SK-N-SH (cell line): ENCODE data around the gene INO80C. TPM values are rescaled to one million over a fixed set of nuclear protein-coding genes. Genes with fewer than 3 reads are reported as not detected.

Experiments
- CTCF ChIA-PET: fragments of 300-600, 350-600 bp; formaldehyde crosslinking; extraction: SDS; loops from one replicate; lab custom pipeline; 2021; lab: Yijun Ruan, JAX
- POLR2A ChIA-PET: fragments of 350-600 bp; sonication (Branson Sonifier 250); formaldehyde crosslinking; extraction: SDS; loops from one replicate; lab custom pipeline; 2020; ENCODE audit warnings: antibody characterized with exemption, inconsistent platforms; lab: Yijun Ruan, JAX
- DNase-seq: peaks from one replicate; pipeline ENCODE4 v3.0.0; 2012
- H2AFZ ChIP-seq: fragments of 200-600 bp; sonication (generic); 2 replicates; pipeline ENCODE4 v1.8.1; 2016; ENCODE audit warnings: antibody characterized with exemption, mild to moderate bottlenecking, low read depth
- H3F3A ChIP-seq: fragments of 200-600 bp; sonication (generic); replicated peaks from 2 replicates; pipeline ENCODE3; 2016; ENCODE audit warnings: antibody characterized with exemption, mild to moderate bottlenecking; ENCODE audit not compliant: insufficient read depth
- H3K27ac ChIP-seq, 2 experiments: fragments of 200-500 bp in 1 of 2; fragments of 200-600 bp in 1 of 2; sonication (Bioruptor generic) in 1 of 2; sonication (generic), shearing (Covaris generic) in 1 of 2; 2 replicates each; pipeline versions ENCODE4 v1.5.1 to v1.6.1; 2014 to 2016; ENCODE audit warnings: low read depth in 2 of 2, inconsistent platforms in 1 of 2, low read length in 1 of 2, mild to moderate bottlenecking in 1 of 2, mixed read lengths in 1 of 2
- H3K27me3 ChIP-seq: fragments of 200-600 bp; sonication (generic), shearing (Covaris generic); 2 replicates; pipeline ENCODE4 v1.6.1; 2016; ENCODE audit warnings: mixed run types; ENCODE audit not compliant: insufficient read depth
- H3K36me3 ChIP-seq, 2 experiments: fragments of 200-500 bp in 1 of 2; fragments of 200-600 bp in 1 of 2; sonication (Bioruptor generic) in 1 of 2; sonication (generic) in 1 of 2; replicated peaks in 1 of 2; 2 replicates each; pipeline versions ENCODE3 to v1.5.1; 2014 to 2016; ENCODE audit warnings: low read length in 1 of 2, mild to moderate bottlenecking in 1 of 2; ENCODE audit not compliant: insufficient read depth in 2 of 2, control insufficient read depth in 1 of 2
- H3K4me1 ChIP-seq, 2 experiments: fragments of 200-500 bp in 1 of 2; fragments of 200-600 bp in 1 of 2; sonication (Bioruptor generic) in 1 of 2; sonication (generic), shearing (Covaris generic) in 1 of 2; 2 replicates each; pipeline versions ENCODE4 v1.5.1 to v1.6.1; 2014 to 2016; ENCODE audit warnings: low read depth in 1 of 2, low read length in 1 of 2, mixed run types in 1 of 2; ENCODE audit not compliant: insufficient read depth in 2 of 2, control insufficient read depth in 1 of 2
- H3K4me2 ChIP-seq: fragments of 200-600 bp; sonication (generic), shearing (Covaris generic); 2 replicates; pipeline ENCODE4 v1.6.1; 2017; ENCODE audit warnings: mixed run types
- H3K4me3 ChIP-seq, 2 experiments: fragments of 200-500 bp in 1 of 2; fragments of 200-600 bp in 1 of 2; sonication (Bioruptor generic) in 1 of 2; sonication (generic), shearing (Covaris generic) in 1 of 2; 2 replicates each; pipeline versions ENCODE4 v1.5.1 to v1.8.1; 2014 to 2016; ENCODE audit warnings: low read depth in 2 of 2, inconsistent platforms in 1 of 2, low read length in 1 of 2, mild to moderate bottlenecking in 1 of 2, mixed read lengths in 1 of 2, moderate library complexity in 1 of 2
- H3K79me2 ChIP-seq: fragments of 200-600 bp; sonication (generic); 2 replicates; pipeline ENCODE4 v1.8.1; 2017; ENCODE audit warnings: mild to moderate bottlenecking; ENCODE audit not compliant: insufficient read depth
- H3K9ac ChIP-seq: fragments of 200-600 bp; sonication (generic); 2 replicates; pipeline ENCODE4 v1.6.1; 2017; ENCODE audit warnings: mixed run types
- H3K9me2 ChIP-seq: fragments of 200-600 bp; sonication (generic); 2 replicates; pipeline ENCODE4 v1.6.1; 2017; ENCODE audit warnings: mixed run types
- H3K9me3 ChIP-seq: fragments of 200-600 bp; sonication (generic); 2 replicates; pipeline ENCODE4 v1.6.1; 2017; ENCODE audit warnings: mixed run types, mild to moderate bottlenecking, moderate library complexity
- H4K20me1 ChIP-seq: fragments of 200-600 bp; sonication (generic); 2 replicates; pipeline ENCODE4 v1.6.1; 2017; ENCODE audit warnings: mild to moderate bottlenecking, mixed run types; ENCODE audit not compliant: insufficient read depth
- CHD2 ChIP-seq: fragments of 150-350 bp; IDR thresholded peaks from 2 replicates; pipeline ENCODE4 v1.6.1; 2018; ENCODE audit warnings: low read length; ENCODE audit not compliant: partially characterized antibody
- ELF1 ChIP-seq: IDR thresholded peaks from 2 replicates; pipeline ENCODE4 v1.4.0; 2012
- EP300 ChIP-seq, 2 experiments: IDR thresholded peaks; 2 replicates each; pipeline versions ENCODE4 v1.4.0 to v1.6.1; 2012; ENCODE audit warnings: borderline replicate concordance in 1 of 2, low read depth in 1 of 2, low read length in 1 of 2
- FOXJ3 ChIP-seq: sonication (generic); formaldehyde crosslinking; IDR thresholded peaks from 2 replicates; pipeline ENCODE4 v1.5.1; 2020; ENCODE audit warnings: mild to moderate bottlenecking, missing genetic modification reagents
- GABPA ChIP-seq: IDR thresholded peaks from 2 replicates; pipeline ENCODE4 v1.4.0; 2012; ENCODE audit warnings: low read depth, mild to moderate bottlenecking
- MXI1 ChIP-seq: IDR thresholded peaks from 2 replicates; pipeline ENCODE4 v1.6.1; 2012; ENCODE audit warnings: mild to moderate bottlenecking, low read depth, low read length, improper control_type of control experiment
- NFIC ChIP-seq: IDR thresholded peaks from 2 replicates; pipeline ENCODE4 v1.4.0; 2012; ENCODE audit warnings: borderline replicate concordance
- NRF1 ChIP-seq: IDR thresholded peaks from 2 replicates; pipeline ENCODE4 v1.6.1; 2012; ENCODE audit warnings: low read depth, mild to moderate bottlenecking, low read length
- POLR2AphosphoS5 ChIP-seq: IDR thresholded peaks from 2 replicates; pipeline ENCODE4 v1.6.1; 2012; ENCODE audit warnings: low read depth, low read length
- RAD21 ChIP-seq: IDR thresholded peaks from 2 replicates; pipeline ENCODE4 v1.6.1; 2012; ENCODE audit warnings: mild to moderate bottlenecking, low read length
- RCOR1 ChIP-seq: fragments of 150-350 bp; IDR thresholded peaks from 2 replicates; pipeline ENCODE4 v1.6.1; 2017; ENCODE audit warnings: antibody characterized with exemption, low read length
- SMC3 ChIP-seq: IDR thresholded peaks from 2 replicates; pipeline ENCODE4 v1.6.1; 2012; ENCODE audit warnings: low read depth, low read length, improper control_type of control experiment
- WGBS: methylation state at CpG from one replicate; pipeline ENCODE4 v1.1.6; 2017; ENCODE audit warnings: low lambda C conversion rate; 5-methylcytosine and 5-hydroxymethylcytosine counted together
- polyA plus RNA-seq, 3 experiments: library from polyadenylated mRNA; depleted of rRNA; stranded (reverse); fragments of >200 nt; gene quantifications; 2 replicates each; pipeline ENCODE4 v1.2.3, GENCODE V29; 2012
- TF ChIP-seq, protein P1 (sequence below): fragments of 150-350 bp; IDR thresholded peaks from 2 replicates; pipeline ENCODE4 v1.6.1; 2017; ENCODE audit warnings: antibody characterized with exemption, low read length, low read depth, borderline replicate concordance
- TF ChIP-seq, protein P2 (sequence below): fragments of 200-600 bp; sonication (generic); IDR thresholded peaks from 2 replicates; pipeline ENCODE4 v1.6.1; 2017; ENCODE audit warnings: antibody characterized with exemption, mild to moderate bottlenecking, moderate library complexity
- TF ChIP-seq, protein P3 (sequence below): IDR thresholded peaks from 2 replicates; pipeline ENCODE4 v1.4.0; 2012; ENCODE audit warnings: low read depth, borderline replicate concordance

The INO80C gene
- polyA plus RNA-seq, 1 of the 3 experiments (the other 2 are of a cell fraction), result 17.0 TPM

DNA sequence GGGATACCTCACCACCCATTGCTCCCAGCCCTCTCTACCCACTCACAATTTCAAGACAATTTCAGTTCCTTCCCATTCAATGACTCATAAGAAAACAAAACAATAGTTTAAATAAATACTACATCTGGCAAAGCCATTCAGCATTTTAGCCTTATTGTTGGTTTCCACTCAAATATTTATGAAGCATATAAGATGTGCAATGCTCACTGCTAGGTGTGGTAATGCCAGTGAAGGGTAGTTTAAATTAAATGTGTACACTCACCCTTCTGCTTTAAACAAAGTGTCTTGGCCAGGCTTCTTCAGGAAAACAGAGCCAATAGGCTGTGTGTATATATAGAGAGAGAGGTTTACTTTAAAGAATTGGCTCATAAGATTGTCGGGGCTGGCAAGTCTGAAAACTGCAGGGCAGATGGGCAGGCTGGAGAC lies 37.0 kb downstream of the INO80C start:
- WGBS, result 86% methylated on average over 1 of the region's 1 CpG
- no peak for TF ChIP-seq RCOR1
- TF ChIP-seq NRF1, result no peak
- no peak for TF ChIP-seq MXI1
- TF ChIP-seq, protein P1, sequence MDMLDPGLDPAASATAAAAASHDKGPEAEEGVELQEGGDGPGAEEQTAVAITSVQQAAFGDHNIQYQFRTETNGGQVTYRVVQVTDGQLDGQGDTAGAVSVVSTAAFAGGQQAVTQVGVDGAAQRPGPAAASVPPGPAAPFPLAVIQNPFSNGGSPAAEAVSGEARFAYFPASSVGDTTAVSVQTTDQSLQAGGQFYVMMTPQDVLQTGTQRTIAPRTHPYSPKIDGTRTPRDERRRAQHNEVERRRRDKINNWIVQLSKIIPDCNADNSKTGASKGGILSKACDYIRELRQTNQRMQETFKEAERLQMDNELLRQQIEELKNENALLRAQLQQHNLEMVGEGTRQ, result no peak
- TF ChIP-seq, protein P2, sequence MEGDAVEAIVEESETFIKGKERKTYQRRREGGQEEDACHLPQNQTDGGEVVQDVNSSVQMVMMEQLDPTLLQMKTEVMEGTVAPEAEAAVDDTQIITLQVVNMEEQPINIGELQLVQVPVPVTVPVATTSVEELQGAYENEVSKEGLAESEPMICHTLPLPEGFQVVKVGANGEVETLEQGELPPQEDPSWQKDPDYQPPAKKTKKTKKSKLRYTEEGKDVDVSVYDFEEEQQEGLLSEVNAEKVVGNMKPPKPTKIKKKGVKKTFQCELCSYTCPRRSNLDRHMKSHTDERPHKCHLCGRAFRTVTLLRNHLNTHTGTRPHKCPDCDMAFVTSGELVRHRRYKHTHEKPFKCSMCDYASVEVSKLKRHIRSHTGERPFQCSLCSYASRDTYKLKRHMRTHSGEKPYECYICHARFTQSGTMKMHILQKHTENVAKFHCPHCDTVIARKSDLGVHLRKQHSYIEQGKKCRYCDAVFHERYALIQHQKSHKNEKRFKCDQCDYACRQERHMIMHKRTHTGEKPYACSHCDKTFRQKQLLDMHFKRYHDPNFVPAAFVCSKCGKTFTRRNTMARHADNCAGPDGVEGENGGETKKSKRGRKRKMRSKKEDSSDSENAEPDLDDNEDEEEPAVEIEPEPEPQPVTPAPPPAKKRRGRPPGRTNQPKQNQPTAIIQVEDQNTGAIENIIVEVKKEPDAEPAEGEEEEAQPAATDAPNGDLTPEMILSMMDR, result no peak
- TF ChIP-seq SMC3, result no peak
- no peak for TF ChIP-seq FOXJ3 (CRISPR knock-in tag)
- no peak for TF ChIP-seq EP300 (IDR thresholded peaks at IDR 0.05; ENCODE audit: borderline replicate concordance in 1 of 2, low read depth in 1 of 2, low read length in 1 of 2)
- TF ChIP-seq CHD2, result no peak
- TF ChIP-seq NFIC, result no peak
- TF ChIP-seq, protein P3, sequence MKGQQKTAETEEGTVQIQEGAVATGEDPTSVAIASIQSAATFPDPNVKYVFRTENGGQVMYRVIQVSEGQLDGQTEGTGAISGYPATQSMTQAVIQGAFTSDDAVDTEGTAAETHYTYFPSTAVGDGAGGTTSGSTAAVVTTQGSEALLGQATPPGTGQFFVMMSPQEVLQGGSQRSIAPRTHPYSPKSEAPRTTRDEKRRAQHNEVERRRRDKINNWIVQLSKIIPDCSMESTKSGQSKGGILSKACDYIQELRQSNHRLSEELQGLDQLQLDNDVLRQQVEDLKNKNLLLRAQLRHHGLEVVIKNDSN, result no peak
- no peak for TF ChIP-seq ELF1
- no peak for DNase-seq
- H4K20me1 ChIP-seq, result no peaks in the 10 kb centered on the region
- no peaks in the 10 kb centered on the region for H3K27me3 ChIP-seq
- H3K4me1 ChIP-seq, result peaks cover 10% of the 10 kb centered on the region in 2 experiments; a peak in 2 of 4 replicates
- CTCF ChIA-PET, result no interaction called here
- H3K27ac ChIP-seq, result peak overlapping the region in 1 of 2 experiments; percentile 11; a peak in 1 of 4 replicates
- H3K4me3 ChIP-seq, result no peak overlapping the region
- no peaks in the 10 kb centered on the region for H3K9me2 ChIP-seq
- no peaks in the 10 kb centered on the region for H3F3A ChIP-seq
- H3K9me3 ChIP-seq, result no peaks in the 10 kb centered on the region
- H3K79me2 ChIP-seq, result no peaks in the 10 kb centered on the region
- no peak overlapping the region for H3K4me2 ChIP-seq
- no peak overlapping the region for H3K9ac ChIP-seq
- POLR2A ChIA-PET, result interaction anchor here (0.6 kb wide), 1 partner anchor 868 kb away, joined by 3 read pairs; no protein-coding TSS in a partner anchor
- H2AFZ ChIP-seq, result no peak overlapping the region
- H3K36me3 ChIP-seq, result no peaks in the 10 kb centered on the region

DNA sequence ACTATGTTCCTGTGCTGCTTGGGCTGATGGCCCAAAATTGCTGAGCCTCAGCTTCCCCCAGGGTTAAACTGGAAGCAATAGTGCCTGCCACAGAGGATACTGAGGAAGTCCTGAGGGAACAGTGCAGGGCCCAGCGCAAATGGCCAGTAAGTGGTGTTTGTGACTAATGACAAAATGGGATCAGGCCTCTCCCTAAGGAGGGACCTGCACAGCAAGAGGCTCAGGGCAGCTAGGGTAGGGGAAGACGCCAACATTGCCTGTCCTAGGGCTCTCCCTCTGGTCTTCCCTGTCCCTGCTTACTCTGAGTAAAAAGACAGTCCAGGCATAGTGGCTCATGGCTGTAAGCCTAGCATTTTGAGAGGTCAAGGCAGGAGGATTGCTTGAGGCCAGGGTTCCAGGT lies 37.8 kb downstream of the INO80C start:
- Histone ChIP-seq H3K9me2 (no peaks in the 10 kb centered on the region), H3K9me3 (no peaks in the 10 kb centered on the region), H3K36me3 (no peaks in the 10 kb centered on the region), H3K4me1 (peaks cover 10% of the 10 kb centered on the region in 2 experiments; a peak in 2 of 4 replicates), H3K27ac (no peak overlapping the region), H3K27me3 (no peaks in the 10 kb centered on the region), H3F3A (no peaks in the 10 kb centered on the region), H4K20me1 (no peaks in the 10 kb centered on the region), H3K4me3 (no peak overlapping the region), H3K4me2 (no peak overlapping the region), H2AFZ (no peak overlapping the region), H3K9ac (no peak overlapping the region), H3K79me2 (no peaks in the 10 kb centered on the region)
- 94% methylated on average over 2 of the region's 2 CpGs for WGBS
- ChIA-PET POLR2A (interaction anchor here (0.6 kb wide), 1 partner anchor 419 kb away, joined by 3 read pairs; the partner anchor contains the start of gene MAPRE2), CTCF (no interaction called here)
- no peak for DNase-seq
- TF ChIP-seq POLR2AphosphoS5, result no peak
- no peak for TF ChIP-seq RAD21
- no peak for TF ChIP-seq GABPA
